ENCODE data around the gene ARHGAP8.
"Not testable (repeated sequence)": the region's sequence is repeated elsewhere in the genome, so short reads cannot be mapped to it uniquely, and the experiment has no call there.

Gene ARHGAP8

GRCh38 chr22:44776605-44777363 is 24.4 kb downstream of the ARHGAP8 start:
- DNase-seq: no peak

GRCh38 chr22:44777364-44777755 is 25.0 kb downstream of the ARHGAP8 start:
- no peak for DNase-seq

DNA sequence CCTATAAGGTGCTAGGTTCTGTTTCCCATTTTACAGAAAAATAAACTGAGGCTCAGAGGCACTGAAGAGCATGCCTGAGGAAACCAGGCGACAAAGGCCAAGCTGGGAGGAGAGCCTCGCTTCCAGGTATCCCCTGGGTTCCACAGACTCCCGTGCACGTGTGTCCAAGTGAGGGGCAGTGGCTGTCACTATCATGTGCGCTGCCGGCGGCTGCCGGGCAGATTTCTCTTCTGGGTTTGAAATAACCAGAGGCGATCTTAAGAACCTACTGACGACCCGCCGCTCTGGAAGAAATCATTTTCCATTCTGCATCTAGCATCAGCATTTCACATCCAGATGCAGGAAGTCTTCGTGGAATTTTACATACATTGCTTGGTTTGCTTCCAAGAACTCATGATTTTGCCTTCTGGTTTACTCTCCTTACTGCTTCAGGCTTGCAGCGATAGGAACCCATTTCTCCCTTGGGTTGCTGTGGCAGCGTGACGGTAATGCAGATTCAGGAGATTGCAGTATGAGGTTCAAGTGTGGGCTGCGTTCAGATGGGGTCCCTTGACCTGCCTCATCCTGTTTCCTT is 28.6 kb downstream of the ARHGAP8 start:
- DNase-seq: no peak

- no peak for DNase-seq
Observed at GRCh38 chr22:44782363-44782963, 30.1 kb downstream of the ARHGAP8 start.

GRCh38 chr22:44783091-44783490 is 30.7 kb downstream of the ARHGAP8 start:
- DNase-seq: no peak

DNA sequence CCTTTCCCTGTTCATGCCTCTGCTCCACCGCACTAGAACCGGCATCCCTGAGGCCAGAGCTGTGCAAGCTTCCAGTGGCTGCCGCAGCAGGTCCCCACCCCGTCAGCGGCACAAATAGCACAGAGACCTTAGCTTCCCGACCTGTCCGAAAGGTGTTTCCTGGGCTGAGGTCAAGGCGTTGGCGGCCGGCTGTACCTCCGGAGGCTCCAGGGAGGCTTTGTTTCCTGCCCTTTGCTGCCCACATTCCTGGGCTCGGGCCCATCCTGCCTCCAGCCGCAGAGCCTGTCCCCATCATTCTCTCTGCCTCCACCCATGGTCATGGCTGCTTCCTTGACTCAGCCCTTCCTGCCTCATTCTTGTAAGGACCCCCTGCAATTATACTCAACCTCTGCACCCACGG is 31.2 kb downstream of the ARHGAP8 start:
- DNase-seq: no peak

GRCh38 chr22:44786136-44786535 is 33.8 kb downstream of the ARHGAP8 start:
- DNase-seq: no peak

DNA sequence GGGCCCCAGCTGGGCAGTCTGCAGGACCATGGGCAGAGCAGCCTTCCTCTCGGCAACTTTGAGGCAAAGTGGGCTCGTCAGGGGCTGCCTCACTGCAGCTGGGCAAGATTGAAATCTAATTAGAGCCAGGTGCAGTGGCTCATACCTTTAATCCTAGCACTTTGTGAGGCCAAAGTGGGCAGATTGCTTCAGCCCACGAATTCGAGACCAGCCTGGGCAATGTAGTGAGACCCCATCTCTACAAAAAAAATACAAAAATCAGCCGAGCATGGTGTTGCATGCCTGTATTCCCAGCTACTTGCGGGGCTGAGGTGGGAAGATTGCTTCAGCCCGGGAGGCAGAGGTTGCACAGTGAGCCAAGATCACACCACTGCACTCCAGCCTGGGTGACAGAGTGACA is 34.2 kb downstream of the ARHGAP8 start:
- DNase-seq: no peak

GRCh38 chr22:44787832-44788231 is 35.5 kb downstream of the ARHGAP8 start:
- DNase-seq: no peak

- DNase-seq: no peak
Observed at GRCh38 chr22:44793106-44793505, 40.7 kb downstream of the ARHGAP8 start.

DNA sequence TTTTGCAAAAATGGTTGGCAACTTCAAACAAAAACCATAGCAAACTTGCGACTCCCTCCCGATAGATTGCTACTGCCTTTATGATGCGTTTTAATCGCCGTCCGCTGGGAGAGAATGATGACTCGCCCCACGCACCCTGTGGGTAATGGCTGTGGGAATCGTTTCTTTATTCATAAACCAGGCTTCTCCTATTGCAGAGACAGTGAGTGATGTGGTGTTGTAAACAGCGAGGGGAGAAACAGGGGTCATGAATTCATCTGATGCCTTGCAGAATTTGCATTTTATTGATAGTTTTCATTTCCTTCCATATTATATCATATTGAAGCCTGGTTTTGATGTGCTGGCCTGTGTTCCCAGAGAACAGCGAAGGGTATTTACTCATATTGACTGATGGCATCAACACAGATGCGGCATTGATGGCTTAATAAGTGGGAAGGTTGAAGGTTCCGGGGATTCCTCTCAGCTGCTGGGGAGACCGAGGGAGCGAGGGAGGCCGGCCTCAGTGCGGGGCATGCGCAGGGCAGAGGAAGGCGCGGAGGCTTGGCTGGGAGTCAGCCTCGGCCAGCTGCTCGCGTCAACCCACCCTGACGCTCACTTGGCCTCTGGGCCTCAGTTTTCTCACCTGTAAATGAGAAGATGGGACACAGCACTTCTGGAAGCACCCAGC is 41.3 kb downstream of the ARHGAP8 start:
- DNase-seq: no peak

DNA sequence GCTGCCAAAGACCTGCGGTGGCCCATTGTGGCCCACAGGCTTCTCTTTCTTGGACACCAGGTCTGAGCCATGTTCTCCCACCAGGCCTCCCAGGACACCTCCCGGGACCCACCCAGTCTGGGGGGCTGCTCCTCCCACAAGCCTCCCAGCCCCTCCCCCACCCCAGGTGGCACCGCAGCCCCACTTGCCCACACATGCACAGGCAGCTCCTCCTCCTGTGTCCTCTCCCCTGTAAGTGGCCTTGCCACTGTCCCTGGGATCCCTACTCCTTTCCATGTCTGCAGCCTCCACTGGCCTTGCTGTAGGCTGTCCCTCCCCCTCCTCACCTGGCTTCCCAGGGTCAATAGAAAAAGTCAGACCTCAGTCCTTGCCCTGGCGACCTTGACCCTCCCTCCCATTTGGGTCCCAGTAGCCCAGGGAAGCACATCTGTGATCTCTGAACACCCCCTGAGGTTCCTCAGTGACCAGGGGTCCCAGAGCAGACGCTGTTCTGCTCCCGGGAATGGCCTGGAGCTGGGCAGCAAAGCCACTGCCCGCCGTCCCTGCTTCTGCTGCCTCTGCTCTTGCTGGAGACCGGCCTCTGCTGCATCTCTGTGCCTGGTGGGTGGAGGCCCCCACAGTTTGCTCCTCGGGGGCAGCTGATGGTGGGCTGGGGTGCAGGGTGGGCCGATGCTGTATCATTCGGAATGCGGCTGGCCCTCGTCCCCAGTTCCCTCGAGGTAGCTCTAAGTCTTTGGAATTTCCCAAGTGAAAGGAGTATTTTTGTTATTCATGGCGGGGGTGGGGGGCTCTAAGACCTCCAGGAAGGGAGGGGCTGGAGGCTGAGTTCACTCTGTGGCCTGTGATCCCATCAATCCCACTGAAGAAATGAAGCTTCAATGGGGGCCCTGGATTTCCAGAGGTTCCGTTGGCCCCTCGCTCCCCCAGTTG is 43.6 kb downstream of the ARHGAP8 start:
- DNase-seq: no peak

DNA sequence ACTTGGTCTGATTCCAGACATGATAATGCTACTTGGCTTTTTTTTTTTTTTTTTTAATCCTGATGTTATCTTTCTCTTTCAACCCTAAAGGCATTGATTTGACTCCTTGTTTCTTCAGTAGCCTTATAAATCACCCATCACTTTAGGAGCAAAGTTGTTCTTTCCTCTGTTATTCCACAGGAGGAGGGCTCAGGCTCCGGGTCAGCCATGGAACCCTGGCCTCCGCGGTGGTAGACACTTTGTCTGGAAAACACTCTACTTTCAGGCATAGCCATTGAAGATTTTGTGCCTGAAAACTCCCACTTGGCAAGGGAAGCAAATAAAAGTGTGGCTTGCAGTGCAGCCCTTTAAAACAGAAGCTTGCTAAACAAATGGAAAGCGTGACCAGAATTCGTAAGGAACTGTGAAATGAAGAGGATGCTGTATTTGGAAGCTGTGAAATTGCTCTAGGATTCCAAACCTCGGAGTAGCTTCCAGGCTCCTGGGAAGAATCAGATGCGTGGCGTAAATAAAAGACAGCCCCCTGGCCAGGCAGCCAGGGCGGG is 44.9 kb downstream of the ARHGAP8 start:
- no peak for DNase-seq

DNA sequence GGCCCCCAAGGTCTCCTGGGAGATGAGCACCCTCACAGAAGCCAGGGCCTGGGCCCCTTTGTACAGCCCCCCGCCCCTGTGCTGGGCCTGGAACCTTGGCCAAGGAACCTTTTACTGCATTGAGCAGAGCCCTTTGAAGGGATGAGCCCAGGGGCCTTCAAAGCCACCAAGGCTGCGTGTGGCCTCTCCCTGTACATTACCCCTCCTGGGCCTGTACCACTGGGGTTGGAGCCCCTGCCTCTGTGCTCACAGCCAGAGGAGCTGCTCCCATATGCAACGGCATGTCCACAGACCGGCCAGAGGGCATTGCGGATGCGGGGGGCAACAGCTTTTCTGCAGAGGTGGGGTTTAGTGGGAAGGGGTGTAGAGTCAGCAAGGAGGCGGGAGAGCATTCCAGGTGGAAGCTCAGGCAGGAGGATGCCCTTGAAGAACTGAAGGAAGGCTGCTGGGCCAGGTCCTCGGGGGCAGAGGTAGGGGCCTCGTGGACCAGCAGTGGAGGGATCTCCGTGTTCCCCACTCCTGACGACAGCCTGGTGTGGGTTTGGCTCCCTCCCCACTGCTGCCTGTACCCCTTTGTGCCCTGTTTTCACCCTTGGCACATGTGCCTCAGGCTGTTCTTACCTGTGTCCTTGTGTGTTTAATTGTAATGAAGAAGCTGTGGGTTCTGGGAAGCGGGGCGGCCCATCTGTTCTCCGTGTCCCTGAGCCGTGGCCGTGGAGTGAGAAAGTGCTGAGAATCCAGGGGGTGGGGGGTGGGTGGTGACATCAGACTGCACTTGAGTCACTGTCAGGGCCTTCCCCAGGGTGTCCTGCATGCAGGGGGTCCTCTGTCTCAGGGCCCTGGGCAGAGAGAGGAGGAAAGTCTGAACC is 46.9 kb downstream of the ARHGAP8 start:
- DNase-seq: no peak

- DNase-seq: not testable (repeated sequence)
Observed at GRCh38 chr22:44799946-44800634, 47.7 kb downstream of the ARHGAP8 start.

- DNase-seq: no peak
Observed at GRCh38 chr22:44801476-44801875, 49.1 kb downstream of the ARHGAP8 start.

DNA sequence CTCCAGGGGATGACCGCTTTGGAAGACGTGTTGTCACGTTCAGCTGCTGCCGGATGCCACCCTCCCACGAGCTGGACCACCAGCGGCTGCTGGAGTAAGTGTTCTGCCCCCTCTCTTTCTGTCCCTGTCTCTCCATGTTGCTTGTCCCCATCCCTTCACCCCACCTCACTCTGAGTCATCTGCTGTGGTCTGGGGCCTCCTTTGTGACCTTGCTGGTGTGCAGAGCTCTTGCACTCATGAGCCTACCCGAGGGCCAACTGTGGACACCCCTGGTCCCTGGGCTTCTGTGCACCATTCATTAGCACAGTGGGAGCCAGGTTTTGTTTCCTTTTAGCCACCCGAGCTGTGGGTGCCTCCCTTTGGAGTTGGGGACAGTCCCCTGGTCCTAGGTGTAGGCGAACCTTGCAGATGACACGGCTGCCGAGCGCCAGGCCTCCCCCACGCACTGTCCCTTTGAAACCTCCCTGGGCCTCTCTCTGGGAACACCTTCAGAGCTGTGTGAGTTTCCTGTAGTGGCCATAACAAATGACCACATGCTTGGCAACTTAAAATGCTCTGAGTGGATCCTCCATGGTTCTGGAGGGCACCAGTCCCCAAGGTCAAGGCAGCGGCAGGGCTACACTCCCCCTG is 49.8 kb downstream of the ARHGAP8 start:
- DNase-seq: no peak

DNA sequence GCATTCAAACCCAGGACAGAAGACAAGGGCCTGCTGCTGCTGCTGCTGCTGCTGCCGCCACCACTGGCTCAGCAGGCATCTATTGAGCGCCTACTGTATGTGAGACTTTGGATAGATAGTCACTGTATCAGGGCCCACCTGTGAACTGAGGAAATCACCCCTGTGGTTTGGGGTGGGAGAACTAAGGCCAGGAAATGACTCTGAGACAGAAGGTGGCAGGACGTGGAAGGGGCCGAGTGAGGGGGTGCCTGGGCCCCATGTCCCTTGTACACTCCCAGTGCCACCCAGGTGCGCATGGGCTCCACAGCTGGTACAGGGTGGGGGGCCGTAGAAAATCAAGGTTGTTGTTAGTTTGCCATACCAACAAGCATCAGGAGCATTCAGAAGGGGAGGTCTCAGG is 50.6 kb downstream of the ARHGAP8 start:
- no peak for DNase-seq

DNA sequence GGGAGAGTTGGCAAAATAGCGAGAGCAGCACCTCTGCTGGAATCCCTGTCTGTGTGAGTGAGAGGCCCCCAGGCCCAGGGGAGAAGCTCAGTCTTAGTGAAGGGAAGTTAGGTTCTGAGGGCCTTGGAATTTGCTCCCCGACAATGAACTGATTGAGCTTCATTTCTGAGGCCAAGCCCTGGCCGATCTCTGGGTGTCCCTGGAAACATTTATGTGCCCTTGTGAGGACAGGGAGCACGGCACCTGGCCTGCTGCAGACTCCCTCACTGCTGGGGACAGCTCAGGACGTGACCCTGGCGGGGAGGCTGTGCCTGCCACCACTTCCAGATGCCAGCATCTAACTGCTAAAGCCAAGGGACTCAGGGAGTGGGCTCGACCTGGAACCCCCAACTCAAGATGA is 52.0 kb downstream of the ARHGAP8 start:
- no peak for DNase-seq

GRCh38 chr22:44805711-44806110 is 53.3 kb downstream of the ARHGAP8 start:
- no peak for DNase-seq
